ENCODE results near the gene VIM.

Gene VIM

DNA sequence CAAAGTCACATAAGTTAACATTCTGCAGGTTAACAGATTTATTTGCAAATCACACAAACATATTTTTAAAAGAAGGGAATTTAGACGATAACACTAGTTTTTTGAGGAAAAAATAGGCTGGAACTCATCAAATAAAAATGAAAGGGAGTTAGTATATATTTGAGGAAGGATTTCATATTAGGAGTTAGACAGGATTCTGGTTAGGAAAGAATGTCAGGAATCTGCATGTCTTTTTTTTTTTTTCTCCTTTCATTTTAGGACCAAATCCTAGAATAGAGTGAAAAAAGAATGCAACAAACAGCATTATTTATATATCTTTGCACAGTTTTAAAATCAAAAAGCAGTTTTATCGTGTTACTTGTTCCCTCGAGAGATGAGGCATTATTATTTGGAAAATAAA lies 17.7 kb upstream of the VIM start:
- DNase-seq, result no peak

GRCh38 chr10:17212802-17213221 lies 15.2 kb upstream of the VIM start:
- DNase-seq, result no peak

DNA sequence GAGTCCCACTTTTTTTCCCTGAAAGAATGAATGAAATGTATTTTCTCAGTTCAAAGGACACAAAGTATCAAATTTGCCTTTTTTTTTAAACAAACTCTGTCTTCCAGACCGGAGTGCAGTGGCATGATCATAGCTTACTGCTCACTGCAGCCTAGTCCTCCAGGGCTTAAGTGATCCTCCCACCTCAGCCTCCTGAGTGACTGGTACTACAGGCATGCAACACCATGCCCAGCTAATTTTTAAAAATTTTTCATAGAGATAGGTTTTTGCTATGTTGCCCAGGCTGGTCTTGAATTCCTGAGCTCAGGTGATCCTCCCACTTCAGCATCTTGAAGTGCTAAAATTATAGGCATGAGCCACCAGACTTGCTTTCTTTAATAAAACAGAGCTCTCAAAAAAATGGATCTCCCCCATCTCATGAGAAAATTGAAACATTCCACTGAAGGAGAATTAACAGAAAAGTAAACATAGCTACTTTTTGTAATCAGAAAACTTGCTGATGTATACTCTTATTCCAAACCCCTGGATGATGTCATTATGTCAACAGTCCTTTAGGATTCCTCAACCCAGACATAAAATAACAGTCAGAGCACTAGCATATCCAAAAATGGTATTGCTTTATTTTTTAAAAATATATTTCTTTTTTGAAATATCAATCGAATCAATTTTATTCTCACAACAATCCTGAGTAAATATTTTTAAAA lies 14.2 kb upstream of the VIM start:
- DNase-seq, result no peak

GRCh38 chr10:17214526-17214925 lies 13.5 kb upstream of the VIM start:
- DNase-seq, result no peak

GRCh38 chr10:17214971-17215781 lies 12.9 kb upstream of the VIM start:
- DNase-seq, result no peak

GRCh38 chr10:17215782-17216122 lies 12.3 kb upstream of the VIM start:
- DNase-seq, result no peak

DNA sequence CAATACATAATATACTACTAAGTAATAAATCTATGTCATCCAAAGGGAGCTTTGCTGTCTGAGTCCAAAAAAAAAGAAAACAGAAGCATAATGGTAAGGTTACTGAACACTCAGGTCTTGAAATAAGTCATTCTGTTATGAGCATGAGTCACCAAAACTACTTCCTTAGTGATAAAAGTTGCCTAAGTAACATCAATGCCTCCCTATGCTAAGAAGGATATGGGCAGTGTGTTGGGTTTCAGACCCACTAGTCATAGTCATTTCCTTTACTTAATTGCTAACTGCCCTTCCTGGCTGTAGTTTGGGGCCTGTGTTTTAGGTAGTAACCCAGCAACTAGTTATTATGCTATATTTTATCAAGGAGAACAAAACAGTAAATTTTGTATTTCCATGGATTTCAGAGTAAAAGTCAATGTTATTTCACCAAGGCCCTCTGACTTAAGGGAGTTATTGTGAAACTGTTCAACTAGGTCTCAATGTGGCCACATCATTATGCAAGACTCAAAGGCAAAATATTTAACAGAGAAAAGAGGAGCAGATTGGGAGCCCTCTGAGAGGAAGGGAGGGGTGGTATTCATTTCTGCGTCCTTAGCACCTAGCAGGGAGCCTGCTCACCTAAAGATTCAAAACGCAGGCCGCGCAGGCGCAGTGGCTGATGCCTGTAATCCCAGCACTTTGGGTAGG lies 11.7 kb upstream of the VIM start:
- DNase-seq, result no peak

- DNase-seq, result no peak
Observed at GRCh38 chr10:17216901-17217395, 11.1 kb upstream of the VIM start.

GRCh38 chr10:17217631-17218232 lies 10.3 kb upstream of the VIM start:
- no peak for DNase-seq

GRCh38 chr10:17219024-17219423 lies 9.0 kb upstream of the VIM start:
- no peak for DNase-seq

- DNase-seq, result no peak
Observed at GRCh38 chr10:17220652-17221100, 7.4 kb upstream of the VIM start.

DNA sequence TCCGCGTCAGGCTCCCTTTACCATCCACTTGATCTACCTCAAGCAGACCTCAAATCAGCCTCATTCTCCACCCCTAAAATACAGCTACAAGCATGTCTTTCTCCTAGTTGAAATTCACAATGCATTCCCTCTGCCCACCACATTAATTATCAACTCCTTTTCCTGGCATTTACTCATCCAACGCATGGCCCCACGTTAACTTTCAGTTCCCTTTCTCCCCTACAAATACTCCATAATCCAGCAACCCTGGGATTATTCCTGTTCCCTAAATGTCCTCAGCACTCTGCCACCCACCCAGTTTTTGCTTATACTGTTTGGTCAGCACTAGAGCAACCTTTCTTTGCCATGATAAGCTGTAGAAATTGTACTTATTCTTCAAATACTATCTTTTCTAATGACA lies 5.7 kb upstream of the VIM start:
- DNase-seq, result no peak

- no peak for DNase-seq
Observed at GRCh38 chr10:17225808-17226207, 2.2 kb upstream of the VIM start.

- no peak for DNase-seq
Observed at GRCh38 chr10:17226891-17227303, 1.1 kb upstream of the VIM start.

DNA sequence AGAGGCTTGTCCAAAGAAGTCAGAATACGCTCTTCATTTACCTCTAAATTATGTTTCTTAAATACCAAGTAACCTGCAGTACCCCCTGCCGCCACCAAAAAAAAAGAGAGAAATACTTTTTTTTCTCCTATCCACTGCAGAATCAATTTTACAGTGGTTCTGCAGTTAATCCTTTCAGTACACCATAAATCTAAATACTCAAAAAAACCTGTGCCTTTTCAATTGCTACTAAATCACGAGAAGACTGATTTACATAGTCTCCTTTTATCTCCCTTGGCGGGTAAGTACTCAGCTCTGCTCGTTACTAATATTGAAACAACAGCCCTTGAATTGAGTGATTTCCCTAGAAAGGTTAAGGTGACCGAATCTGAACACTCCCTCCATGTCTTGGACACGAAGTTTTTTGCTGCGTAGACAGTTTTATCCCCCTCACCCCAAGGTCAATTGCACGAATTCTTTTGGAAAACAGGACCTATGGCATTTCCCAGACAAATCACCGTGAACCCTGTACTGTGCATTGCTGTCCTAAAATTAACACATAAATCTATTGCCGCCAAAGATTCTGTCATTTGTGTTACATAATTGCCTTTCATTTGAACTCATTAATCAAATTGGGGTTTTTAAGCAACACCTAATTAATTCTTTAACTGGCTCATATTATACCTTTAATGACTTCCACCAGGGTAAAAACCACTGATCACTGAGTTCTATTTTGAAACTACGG lies 512 bp upstream of the VIM start:
- no peak for DNase-seq

GRCh38 chr10:17229016-17229716 lies 1.1 kb downstream of the VIM start:
- no peak for DNase-seq

GRCh38 chr10:17229717-17229966 lies 1.6 kb downstream of the VIM start:
- no peak for DNase-seq

DNA sequence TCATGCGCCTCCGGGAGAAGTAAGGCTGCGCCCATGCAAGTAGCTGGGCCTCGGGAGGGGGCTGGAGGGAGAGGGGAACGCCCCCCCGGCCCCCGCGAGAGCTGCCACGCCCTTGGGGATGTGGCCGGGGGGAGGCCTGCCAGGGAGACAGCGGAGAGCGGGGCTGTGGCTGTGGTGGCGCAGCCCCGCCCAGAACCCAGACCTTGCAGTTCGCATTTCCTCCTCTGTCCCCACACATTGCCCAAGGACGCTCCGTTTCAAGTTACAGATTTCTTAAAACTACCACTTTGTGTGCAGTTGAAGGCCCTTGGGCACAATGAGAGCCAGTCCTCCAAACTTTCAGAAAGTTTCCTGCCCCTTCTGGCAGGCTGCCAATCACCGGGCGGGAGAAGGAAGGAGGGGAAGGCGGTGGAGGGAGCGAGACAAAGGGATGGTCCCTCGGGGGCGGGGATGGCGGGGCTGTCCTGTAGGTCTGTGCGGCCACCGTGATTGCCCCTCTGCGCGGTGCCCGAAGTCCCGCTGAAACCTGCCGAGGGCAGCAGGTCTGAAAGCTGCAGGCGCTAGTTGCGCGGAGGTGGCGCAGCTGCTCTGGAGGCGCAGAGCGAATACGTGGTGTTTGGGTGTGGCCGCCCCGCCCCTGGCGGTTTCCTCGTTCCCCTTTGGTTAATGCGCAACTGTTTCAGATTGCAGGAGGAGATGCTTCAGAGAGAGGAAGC lies 2.1 kb downstream of the VIM start:
- peak; percentile 7 for DNase-seq

GRCh38 chr10:17231788-17232187 lies 3.7 kb downstream of the VIM start:
- DNase-seq, result no peak

DNA sequence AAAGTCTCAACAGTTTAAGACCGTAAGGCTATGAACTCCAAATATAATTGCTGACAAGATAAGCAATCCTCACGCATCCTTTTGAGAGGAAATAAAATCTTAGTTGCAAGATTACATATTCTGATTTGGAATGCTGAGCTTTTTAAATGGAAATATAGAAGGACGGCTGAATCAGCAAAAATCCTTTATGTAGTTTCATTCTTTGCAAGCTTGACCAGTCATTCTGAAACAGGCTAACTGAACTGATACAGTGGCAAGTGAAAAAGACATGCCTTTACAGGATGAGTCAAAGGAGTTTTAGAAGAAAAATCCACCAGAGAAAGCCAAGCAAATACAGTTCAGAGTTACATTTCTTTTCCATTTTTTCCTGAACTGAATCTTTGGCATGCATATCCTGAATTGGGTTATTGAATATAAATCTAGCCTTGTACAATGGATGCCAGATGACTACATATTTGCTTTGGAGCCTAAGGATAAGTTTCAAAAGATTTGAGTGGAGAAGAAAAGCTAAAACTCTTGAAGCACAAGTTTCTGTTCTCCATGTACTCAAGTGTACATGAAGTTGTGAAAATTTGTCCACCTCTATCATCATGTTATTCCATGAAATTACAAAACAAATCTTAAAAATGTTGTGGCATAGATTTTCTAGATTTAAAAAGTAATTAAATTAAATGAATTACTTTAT lies 4.4 kb downstream of the VIM start:
- DNase-seq, result no peak
